HG02943 (cell line): ENCODE data around the gene SPTBN1.
A peak's percentile ranks its signal among the peaks of the same experiment; 100 is the strongest.

ENCODE experiments used
- ATAC-seq: cut with Tn5 transposase; IDR thresholded peaks from one replicate; pipeline ENCODE4 v1.9.1; 2021; ENCODE audit warnings: mild to moderate bottlenecking, low read depth, moderate library complexity; ENCODE audit not compliant: unreplicated experiment

Gene SPTBN1

DNA sequence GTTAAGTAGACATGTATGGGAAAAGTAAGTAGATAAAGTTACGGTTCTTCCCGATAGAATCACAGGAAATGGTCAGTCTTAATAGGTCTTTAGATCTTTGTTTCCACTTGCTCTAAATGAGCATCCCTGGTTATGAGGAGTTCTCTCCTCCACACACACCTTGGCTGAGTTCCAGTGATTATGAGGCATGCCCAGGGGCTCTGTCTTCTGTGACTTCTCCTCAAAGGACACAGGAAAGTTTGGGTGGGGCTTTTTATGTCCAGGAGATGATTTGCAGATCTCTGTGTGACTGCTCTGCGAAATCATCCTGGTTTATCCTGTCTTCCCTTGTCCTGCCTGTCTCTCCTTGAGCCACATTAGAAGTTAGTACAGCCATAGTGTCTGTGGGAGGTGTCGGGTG is 183.5 kb downstream of the SPTBN1 start:
- ATAC-seq = no peak

DNA sequence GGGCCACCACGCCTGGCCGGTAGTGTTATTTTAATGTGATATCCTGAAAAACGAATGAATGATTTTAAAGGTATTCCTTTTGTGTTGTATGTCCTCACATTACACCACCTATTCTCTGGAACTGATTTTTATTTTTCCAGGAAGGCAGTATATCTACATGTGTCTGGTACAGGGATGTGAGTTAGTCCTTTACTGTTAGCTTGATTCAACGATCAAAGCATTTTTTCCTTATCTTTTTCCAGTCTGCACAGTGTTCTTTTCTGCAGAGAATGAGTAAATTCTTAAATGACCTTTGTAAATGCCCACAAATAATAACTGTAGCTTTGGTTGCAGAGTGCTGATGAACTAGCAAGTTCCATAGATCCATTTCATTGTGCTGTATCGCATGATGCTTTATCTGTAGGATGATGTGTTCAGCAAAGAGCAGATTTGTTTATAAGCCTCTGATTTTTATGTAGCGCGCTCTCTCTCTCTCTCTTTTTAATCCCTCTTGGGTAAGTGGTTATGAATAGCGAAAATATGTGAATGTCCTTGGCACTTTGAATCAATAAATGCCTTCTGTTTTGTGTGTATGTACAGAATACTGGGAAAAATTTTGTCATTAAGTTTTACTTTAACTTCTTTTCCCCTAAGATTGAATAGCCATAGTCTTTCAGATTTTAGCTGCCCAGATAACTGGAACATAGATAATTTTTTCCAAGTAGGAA is 184.9 kb downstream of the SPTBN1 start:
- no peak for ATAC-seq

DNA sequence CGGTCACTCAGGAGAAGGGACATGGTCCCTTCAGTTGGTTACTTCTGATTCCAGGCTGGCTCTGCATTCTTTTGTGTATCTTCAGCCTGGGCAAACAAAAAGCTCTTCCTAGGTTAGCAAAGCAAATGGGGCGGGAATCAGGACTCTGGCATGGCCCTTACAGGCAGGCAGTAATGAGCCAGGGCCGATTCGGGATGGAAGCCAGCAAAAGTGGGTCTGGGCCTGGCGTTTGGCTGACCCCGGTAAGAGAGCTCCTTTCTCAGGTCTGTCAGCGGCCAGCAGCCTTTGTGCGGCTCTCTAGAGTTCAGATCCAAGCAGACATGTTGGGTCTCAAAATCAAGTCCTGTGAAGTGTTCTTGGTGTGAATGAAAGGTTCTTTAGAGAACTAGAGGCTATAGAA is 185.9 kb downstream of the SPTBN1 start:
- no peak for ATAC-seq

DNA sequence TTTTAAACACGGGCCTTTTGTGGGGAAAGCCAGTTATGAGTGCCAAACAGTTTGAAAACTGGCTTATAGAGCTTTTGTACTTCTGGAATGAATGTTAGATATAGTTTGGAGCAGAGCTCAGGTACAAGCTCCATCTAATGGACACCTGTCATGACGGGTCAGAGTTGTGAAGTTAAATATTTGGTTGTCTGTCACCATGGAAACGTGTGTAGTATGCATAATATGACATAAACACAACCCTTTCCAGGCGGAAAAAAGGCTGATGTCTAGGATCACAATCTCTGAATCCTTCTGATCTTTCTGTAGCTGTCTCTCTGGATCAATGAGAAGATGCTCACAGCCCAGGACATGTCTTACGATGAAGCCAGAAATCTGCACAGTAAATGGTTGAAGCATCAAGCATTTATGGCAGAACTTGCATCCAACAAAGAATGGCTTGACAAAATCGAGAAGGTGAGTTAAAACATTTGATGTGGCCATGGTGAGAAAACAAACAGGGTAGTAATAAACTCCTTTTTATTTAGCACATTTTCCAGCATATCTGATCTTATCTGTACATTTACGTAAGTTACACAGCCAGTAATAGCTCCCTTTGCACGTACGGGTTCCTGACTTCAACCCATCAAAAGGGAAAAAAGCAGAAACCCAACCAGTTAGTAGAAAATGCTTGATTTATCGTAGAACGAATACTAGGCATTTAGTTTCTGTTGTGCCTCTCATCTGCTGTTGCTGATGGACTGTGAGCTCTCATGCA is 186.7 kb downstream of the SPTBN1 start:
- no peak for ATAC-seq

DNA sequence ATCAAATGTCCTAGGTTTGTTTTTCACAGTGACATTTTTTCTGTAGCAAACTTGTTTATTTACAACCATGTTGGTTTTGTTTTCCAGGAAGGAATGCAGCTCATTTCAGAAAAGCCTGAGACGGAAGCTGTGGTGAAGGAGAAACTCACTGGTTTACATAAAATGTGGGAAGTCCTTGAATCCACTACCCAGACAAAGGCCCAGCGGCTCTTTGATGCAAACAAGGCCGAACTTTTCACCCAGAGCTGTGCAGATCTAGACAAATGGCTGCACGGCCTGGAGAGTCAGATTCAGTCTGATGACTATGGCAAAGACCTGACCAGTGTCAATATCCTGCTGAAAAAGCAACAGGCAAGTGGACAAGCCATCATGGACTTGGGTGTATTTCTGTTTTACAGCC is 188.1 kb downstream of the SPTBN1 start:
- ATAC-seq = no peak

DNA sequence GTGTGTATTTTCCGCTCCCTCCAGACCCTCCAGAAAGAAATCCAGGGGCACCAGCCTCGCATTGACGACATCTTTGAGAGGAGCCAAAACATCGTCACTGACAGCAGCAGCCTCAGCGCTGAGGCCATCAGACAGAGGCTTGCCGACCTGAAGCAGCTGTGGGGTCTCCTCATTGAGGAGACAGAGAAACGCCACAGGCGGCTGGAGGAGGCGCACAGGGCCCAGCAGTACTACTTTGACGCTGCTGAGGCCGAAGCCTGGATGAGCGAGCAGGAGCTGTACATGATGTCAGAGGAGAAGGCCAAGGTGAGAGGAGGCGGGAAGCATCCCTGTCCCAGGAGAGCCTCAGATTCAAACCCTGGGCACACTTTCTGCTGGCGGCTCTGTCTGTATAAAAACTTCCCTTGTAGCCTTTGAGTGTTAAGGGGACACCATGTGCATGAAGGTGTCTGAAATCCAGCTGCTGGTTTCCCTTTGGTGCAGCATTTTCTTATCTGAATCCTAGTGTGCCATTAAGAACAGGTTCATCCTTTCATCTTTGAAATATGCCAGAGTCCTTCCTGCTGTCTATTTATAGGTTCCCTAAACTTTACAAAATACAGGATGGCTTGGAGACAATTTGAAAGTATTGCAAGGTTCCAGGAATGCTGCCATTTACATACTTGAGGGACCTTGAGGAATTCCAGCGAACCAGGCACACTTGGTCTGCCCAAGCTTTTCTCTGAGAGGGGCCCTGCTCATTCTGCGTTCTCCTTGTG is 190.2 kb downstream of the SPTBN1 start:
- ATAC-seq = no peak

DNA sequence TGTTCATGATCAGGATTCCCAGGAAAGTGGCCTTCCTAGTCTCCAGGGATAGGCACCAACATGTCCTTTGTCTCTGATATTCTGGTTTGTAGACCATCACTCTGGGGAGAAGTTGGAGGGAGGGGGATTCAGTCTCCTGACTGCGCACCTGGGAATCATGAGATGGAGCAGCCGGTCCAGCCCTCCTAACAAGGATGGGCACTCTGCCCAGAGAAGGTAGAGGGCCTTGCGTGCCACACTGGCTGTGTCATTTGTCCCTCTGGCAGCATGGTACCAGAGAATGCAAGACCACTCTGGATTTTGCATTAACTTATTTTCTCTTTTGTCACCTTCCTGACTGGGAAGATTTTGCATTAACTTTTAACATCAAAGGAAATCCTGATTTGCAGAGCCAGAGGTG is 192.1 kb downstream of the SPTBN1 start:
- ATAC-seq = no peak

DNA sequence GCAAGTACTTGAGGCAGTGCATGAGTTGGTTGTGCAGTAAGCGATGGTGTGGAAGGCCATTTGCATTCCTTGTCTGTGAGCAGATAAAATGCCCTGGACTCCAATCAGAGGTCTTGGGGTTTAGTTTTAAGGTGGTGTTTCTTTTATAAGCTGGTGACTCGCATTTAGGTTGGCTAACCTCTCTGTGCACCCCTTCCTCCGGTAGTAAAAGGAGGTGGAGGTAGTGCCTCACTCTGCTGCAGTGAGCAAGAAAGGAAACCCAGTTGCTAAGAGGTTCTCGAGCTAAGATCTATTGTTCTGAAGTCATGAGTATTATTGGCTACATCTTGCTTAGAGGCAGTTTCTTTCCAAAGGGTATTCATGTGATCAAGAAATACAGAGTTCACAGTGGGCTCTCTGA is 193.1 kb downstream of the SPTBN1 start:
- no peak for ATAC-seq

DNA sequence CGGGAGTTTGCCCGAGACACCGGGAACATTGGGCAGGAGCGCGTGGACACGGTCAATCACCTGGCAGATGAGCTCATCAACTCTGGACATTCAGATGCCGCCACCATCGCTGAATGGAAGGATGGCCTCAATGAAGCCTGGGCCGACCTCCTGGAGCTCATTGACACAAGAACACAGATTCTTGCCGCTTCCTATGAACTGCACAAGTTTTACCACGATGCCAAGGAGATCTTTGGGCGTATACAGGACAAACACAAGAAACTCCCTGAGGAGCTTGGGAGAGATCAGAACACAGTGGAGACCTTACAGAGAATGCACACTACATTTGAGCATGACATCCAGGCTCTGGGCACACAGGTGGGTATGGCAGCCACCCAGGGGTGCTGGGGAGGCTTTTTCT is 193.5 kb downstream of the SPTBN1 start:
- no peak for ATAC-seq

DNA sequence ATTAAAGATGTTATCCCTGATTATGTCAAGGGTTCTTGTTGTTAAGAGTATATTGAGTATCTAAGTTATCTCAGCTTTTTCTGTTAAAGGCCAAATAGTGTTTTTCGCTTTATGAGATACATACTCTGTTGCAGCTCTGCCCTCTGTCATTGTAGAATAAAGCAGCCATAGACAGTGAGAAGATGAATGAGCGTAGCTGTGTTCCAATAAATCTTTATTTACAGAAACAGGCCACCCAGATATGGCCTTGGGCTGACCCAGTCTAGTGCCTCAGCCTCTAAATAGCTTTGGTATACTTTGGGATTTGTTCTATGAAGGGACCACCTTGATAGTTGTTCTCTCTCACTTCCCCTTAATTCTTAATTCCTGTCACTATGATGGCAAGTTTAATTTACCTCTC is 194.5 kb downstream of the SPTBN1 start:
- no peak for ATAC-seq

DNA sequence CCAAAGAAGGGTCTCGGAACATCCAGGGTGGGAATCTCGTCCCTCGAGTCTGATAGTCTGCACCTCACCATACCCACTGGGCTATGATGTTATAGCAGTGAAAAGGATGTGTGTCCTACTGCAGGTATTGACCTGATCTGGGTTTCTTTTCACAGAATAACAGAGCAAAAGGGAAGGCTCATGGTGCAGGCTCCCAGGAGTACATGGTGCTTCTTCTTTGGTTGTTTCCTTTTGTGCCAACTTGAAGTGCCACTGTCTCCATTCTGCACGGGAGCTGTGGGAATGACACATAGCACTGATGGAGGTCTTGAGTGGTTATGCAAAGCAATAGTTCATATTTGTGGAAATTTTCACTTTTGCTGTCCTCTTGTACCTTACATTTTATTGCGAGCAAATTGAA is 195.2 kb downstream of the SPTBN1 start:
- no peak for ATAC-seq

DNA sequence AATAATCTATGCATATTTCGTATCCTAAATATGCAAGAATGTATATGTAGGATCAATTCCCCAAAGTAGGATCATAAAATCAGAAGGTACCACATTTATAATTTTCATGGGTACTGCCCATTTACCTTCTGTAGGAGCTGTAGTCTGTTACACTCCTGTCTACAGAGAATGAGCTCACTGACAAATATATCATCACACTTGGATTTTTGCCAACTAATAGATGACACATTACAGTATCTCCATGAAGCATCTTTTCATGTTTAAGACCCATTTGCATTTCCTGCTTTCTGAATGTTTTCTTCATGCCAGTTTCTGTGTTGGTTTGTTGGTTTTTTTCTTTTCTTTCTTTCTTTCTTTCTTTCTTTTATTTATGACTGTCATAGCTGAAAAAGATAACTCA is 196.4 kb downstream of the SPTBN1 start:
- peak; percentile 73 for ATAC-seq

DNA sequence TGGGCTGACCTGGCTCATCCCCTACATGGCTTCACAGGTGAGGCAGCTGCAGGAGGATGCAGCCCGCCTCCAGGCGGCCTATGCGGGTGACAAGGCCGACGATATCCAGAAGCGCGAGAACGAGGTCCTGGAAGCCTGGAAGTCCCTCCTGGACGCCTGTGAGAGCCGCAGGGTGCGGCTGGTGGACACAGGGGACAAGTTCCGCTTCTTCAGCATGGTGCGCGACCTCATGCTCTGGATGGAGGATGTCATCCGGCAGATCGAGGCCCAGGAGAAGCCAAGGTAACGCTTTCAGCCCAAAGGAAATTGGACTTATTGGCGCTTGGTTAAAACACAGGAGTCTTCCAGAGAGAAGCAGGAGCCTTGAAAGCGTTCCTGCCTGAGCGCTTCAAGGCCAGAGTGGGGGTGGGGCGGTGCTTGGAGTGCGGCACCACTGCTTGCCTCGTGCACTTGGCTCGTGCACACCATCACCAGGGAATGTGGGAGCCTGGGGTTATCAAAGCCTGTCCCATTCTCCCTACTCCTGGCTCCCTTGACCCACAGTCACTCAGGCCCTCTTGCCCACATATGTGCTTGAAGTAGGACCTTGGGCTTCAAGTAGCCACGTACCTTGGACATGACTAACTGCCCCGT is 197.6 kb downstream of the SPTBN1 start:
- ATAC-seq = no peak

DNA sequence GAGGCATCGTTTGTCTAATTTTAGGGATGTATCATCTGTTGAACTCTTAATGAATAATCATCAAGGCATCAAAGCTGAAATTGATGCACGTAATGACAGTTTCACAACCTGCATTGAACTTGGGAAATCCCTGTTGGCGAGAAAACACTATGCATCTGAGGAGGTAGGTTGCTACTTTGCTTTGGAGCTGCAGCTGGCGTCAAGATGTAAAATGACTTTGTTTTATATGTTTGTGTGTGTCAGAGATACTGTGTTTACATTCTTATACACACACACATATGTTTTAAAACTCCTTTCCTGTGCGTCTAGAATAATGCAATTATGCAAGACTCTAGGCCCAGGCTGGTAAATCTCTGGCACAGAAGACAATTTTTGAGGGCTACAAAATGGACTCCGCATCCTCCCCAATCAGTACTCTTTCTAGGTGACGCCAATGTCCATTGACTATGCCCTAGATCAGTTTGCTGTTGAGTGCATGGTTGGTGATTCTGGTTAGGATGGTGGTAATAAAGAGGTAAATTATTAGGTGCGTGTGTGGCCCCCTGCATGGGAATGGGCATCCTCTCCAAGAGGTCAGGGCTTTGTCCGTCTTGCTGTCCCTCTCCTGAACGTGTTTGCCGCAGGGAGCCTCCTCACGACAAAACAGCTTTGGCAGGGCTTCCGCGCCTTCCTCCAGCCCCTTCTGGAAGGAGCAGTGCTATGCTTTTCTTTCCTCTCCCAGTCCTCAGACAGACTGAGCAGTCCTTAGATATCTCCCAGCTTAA is 199.1 kb downstream of the SPTBN1 start:
- ATAC-seq = no peak

DNA sequence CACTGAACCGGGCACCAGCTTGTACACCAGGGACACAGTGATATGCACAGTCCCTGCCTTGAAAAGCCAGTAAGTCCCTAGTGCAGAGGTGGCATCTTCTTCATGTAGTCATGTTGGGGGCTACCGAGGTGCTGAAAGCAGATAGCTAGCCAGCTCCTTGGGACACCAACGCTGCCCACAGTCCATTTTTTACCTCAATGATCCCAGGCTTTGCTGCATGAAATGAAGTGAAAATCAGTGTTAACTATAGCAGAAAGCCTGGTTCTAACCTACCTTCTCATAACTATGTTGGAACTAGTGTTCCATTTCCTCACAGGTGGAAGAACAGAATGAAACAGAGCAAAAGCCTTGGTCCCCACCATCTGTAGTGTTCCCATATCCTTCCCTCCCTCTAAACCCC is 200.7 kb downstream of the SPTBN1 start:
- ATAC-seq = no peak

DNA sequence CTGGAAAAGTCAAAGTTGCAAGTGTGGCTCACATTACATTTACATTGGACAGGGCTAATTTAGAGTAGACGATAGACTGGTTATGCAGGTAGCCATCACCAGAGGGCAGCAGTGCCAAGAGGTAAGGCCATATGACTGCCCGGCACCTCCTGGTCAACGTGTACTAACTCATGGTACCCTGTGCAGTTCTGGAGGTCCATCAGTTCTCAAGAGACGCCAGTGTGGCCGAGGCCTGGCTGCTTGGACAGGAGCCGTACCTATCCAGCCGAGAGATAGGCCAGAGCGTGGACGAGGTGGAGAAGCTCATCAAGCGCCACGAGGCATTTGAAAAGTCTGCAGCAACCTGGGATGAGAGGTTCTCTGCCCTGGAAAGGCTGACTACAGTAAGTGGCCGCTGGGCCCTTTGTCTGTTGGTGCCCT is 201.5 kb downstream of the SPTBN1 start:
- ATAC-seq = no peak

DNA sequence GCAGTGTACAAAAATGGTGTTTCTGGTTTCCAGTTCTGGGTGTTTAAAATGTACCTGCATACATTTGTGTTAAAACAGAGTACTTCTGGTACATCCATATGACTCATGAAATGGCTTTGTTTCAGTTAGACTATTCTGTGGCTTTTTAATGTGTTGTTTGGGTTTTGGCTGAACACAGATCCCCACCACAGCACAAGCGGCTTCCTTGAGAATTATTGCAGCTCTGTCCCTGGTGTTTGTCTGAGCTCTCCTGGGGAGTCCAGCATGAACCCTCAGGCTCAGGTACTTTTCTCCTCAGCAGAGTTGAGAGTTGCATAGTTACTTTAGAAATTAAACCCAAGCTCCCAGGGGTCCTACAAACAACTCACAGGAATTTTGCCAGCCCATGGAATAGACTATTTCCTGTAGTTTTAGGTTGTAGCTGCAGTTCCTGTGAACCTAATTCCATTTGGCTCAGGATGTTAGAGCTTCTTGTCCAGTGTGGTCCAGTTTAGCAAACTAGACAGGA is 202.5 kb downstream of the SPTBN1 start:
- ATAC-seq = no peak

DNA sequence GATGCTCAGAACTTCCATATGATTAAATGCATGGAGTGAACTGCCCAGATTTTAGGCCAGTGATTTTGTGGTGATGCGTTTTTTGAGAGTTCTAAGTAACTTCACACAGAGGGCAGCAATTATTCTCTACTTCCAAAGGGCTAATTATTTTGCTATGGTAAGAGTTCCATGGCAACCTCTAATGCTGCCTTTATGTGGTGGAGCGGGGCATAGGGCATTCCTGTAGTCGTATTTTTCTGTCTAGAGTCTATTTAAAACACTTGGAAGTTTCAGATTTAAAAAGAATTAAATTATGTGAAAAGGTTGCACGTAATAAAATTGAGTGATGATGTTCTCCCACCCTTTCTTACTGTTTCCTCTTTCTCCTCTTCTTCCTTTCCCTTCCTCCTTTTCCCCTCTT is 203.4 kb downstream of the SPTBN1 start:
- no peak for ATAC-seq

DNA sequence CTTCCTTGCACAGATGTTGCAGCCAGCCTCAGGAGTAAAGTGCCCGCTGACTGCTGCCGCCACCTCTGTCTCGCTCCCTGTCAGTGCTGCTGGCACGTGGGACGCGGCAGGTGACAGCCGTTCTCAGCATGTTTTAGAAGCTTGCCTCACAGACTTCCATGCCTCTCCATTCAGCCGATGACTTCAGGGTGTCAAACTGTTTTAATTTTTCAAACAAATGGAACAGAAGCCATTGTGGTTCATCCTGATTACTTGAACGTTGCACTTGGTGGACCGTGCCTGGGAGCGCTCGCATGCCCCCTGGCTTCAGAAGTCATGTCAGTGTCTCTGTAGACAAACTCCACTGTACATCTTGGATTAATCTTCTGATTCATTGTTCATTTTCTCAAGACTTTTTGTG is 204.6 kb downstream of the SPTBN1 start:
- no peak for ATAC-seq

DNA sequence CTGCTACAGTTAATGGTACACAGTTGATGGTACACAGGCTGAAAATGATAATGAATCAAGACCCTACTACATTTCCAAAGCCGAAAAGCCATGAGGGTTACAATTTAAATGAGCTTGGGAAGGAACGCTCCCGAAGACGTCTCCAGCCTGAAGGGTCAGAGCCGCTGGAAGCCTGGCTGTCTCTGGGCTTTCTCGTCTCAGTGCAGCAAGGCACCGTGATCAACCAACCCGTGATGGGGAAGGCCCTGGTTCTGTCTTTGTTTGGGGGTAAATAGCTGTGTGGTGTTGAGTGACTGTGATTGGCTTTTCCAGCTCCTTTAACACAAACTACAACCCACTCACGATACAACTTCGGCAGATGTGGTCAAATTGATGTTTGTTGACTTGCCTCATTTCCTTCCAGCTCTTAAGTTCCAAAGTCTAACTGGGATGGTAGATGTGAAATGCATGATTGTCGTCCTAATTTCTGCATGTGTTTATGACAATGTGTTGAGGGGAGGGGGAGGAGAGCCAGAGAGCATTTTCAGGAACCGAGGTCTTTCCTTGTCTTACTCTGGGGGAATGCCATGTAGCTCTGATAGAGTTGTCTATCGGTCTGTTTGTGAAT is 207.4 kb downstream of the SPTBN1 start:
- no peak for ATAC-seq
